Endodermal cell (in vitro differentiated cells): ENCODE results near the gene TPCN2. TPM values are rescaled to one million over a fixed set of nuclear protein-coding genes. Genes with fewer than 3 reads are reported as not detected.

Experiments used
- DNase-seq: peaks from one replicate; pipeline ENCODE4 v3.0.0-alpha.2; 2017
- H3K27ac ChIP-seq: 2 replicates; pipeline ENCODE4 v1.5.1; 2013; ENCODE audit warnings: mild to moderate bottlenecking, low read depth, low read length, moderate library complexity
- H3K27me3 ChIP-seq: 2 replicates; pipeline ENCODE4 v1.6.1; 2013; ENCODE audit warnings: mild to moderate bottlenecking, low read length, moderate library complexity; ENCODE audit not compliant: insufficient read depth, control insufficient read depth, poor library complexity, severe bottlenecking
- H3K36me3 ChIP-seq: 2 replicates; pipeline ENCODE4 v1.7.0; 2013; ENCODE audit warnings: mild to moderate bottlenecking, low read length, moderate library complexity; ENCODE audit not compliant: control insufficient read depth, insufficient read depth
- H3K4me1 ChIP-seq: one replicate; pipeline ENCODE4 v1.7.0; 2013; ENCODE audit warnings: low read length; ENCODE audit not compliant: control insufficient read depth, insufficient read depth
- H3K4me3 ChIP-seq: 2 replicates; pipeline ENCODE4 v1.5.1; 2013; ENCODE audit warnings: mild to moderate bottlenecking, low read length, moderate library complexity
- H3K9ac ChIP-seq: 2 replicates; pipeline ENCODE4 v1.6.1; 2013; ENCODE audit warnings: mild to moderate bottlenecking, low read length, moderate library complexity; ENCODE audit not compliant: poor library complexity, severe bottlenecking; ENCODE audit errors: extremely low read depth
- H3K9me3 ChIP-seq: 2 replicates; pipeline ENCODE4 v1.6.1; 2013; ENCODE audit warnings: mild to moderate bottlenecking, low read length, moderate library complexity; ENCODE audit not compliant: control insufficient read depth
- H3K27ac Mint-ChIP-seq: 2 replicates; pipeline ENCODE4 v1.8.0; 2020; ENCODE audit warnings: mixed read lengths
- H3K27me3 Mint-ChIP-seq: 2 replicates; pipeline ENCODE4 v1.8.0; 2021; ENCODE audit warnings: mild to moderate bottlenecking, mixed read lengths; ENCODE audit not compliant: insufficient read depth
- H3K36me3 Mint-ChIP-seq: 2 replicates; pipeline ENCODE4 v1.8.0; 2020; ENCODE audit warnings: low read depth, mixed read lengths
- H3K4me1 Mint-ChIP-seq: 2 replicates; pipeline ENCODE4 v1.8.0; 2020; ENCODE audit warnings: mixed read lengths
- H3K4me3 Mint-ChIP-seq: 2 replicates; pipeline ENCODE4 v1.8.0; 2020; ENCODE audit warnings: mild to moderate bottlenecking, moderate library complexity, mixed read lengths
- H3K9me3 Mint-ChIP-seq: 2 replicates; pipeline ENCODE4 v1.8.0; 2020; ENCODE audit warnings: mild to moderate bottlenecking, mixed read lengths
- CTCF ChIP-seq: fragments of 200-600 bp; sonication (generic); conservative IDR thresholded peaks from 2 replicates; pipeline ENCODE4 v1.5.0; 2021; ENCODE audit warnings: antibody characterized with exemption, mild to moderate bottlenecking
- WGBS, 2 experiments: methylation state at CpG; one replicate each; pipeline versions ENCODE4 v1.1.5 to v1.1.7; 2013; ENCODE audit warnings: missing lambda C conversion rate in 2 of 2, mixed read lengths in 1 of 2; ENCODE audit not compliant: insufficient coverage in 1 of 2, insufficient read length in 1 of 2; 5-methylcytosine and 5-hydroxymethylcytosine counted together
- total RNA-seq, 2 donors: library from RNA; stranded (reverse); fragmentation: NEBNext Ultra II Directional in 1 of 2; extraction: Animal tissue kit (Norgen Biotek cat#: 25700) in 1 of 2; gene quantifications; 2 replicates in 1 of 2; 3 replicates in 1 of 2; pipeline ENCODE4 v1.2.1, GENCODE V29; 2021

The TPCN2 gene
- total RNA-seq, 2 donors from 2014 or later, result 20.7 to 27.9 TPM

- Histone ChIP-seq H3K4me1 (no peaks in the 10 kb centered on the region), H3K36me3 (no peaks in the 10 kb centered on the region), H3K9me3 (peaks cover 29% of the 10 kb centered on the region), H3K27ac (no peak overlapping the region), H3K9ac (no peak overlapping the region), H3K4me3 (no peak overlapping the region), H3K27me3 (no peaks in the 10 kb centered on the region)
- Mint-ChIP-seq H3K4me1 (peaks cover 21% of the 10 kb centered on the region), H3K9me3 (peaks cover 30% of the 10 kb centered on the region), H3K27ac (no peak overlapping the region), H3K36me3 (peaks cover 2% of the 10 kb centered on the region), H3K27me3 (peaks cover 3% of the 10 kb centered on the region), H3K4me3 (no peak overlapping the region)
- 86 to 92% methylated on average over 1 to 3 of the region's 3 CpGs for WGBS, 2 experiments
- TF ChIP-seq CTCF, result no peak
- DNase-seq, result no peak
These were observed 101.4 kb downstream of the TPCN2 start for GRCh38 chr11:69150175-69150574.

GRCh38 chr11:69151836-69152235, 103.1 kb downstream of the TPCN2 start:
- peaks cover 2% of the 10 kb centered on the region for H3K36me3 Mint-ChIP-seq
- Histone ChIP-seq H3K9ac (no peak overlapping the region), H3K4me3 (no peak overlapping the region), H3K27ac (peak overlapping the region; percentile 72), H3K27me3 (no peaks in the 10 kb centered on the region), H3K9me3 (peaks cover 13% of the 10 kb centered on the region), H3K36me3 (no peaks in the 10 kb centered on the region), H3K4me1 (no peaks in the 10 kb centered on the region)
- H3K4me1 Mint-ChIP-seq, result peaks cover 21% of the 10 kb centered on the region
- H3K27me3 Mint-ChIP-seq, result peaks cover 3% of the 10 kb centered on the region
- no peak for TF ChIP-seq CTCF
- peak overlapping the region; percentile 28 for H3K27ac Mint-ChIP-seq
- WGBS, 2 experiments, result 33 to 86% methylated on average over 1 to 10 of the region's 10 CpGs
- peak overlapping the region; percentile 16 for H3K4me3 Mint-ChIP-seq
- DNase-seq, result peak; percentile 74
- H3K9me3 Mint-ChIP-seq, result peaks cover 25% of the 10 kb centered on the region

GRCh38 chr11:69152733-69153421, 104.1 kb downstream of the TPCN2 start:
- H3K36me3 ChIP-seq, result no peaks in the 10 kb centered on the region
- no peak overlapping the region for H3K4me3 ChIP-seq
- Mint-ChIP-seq H3K4me1 (peaks cover 21% of the 10 kb centered on the region), H3K9me3 (peaks cover 20% of the 10 kb centered on the region), H3K27ac (no peak overlapping the region), H3K27me3 (peaks cover 3% of the 10 kb centered on the region), H3K36me3 (peaks cover 2% of the 10 kb centered on the region), H3K4me3 (no peak overlapping the region)
- TF ChIP-seq CTCF, result no peak
- 50 to 68% methylated on average over 11 to 23 of the region's 23 CpGs for WGBS, 2 experiments
- no peak overlapping the region for H3K9ac ChIP-seq
- H3K9me3 ChIP-seq, result peaks cover 10% of the 10 kb centered on the region
- no peaks in the 10 kb centered on the region for H3K4me1 ChIP-seq
- H3K27me3 ChIP-seq, result no peaks in the 10 kb centered on the region
- DNase-seq, result no peak
- H3K27ac ChIP-seq, result peak overlapping the region; percentile 72
